Endothelial cell of umbilical vein (primary cell): ENCODE results near the gene IMPG1. TPM values are rescaled to one million over a fixed set of nuclear protein-coding genes. Genes with fewer than 3 reads are reported as not detected.
A peak's percentile ranks its signal among the peaks of the same experiment; 100 is the strongest.

Experiments used
- BruUV-seq: library from RNA; stranded (reverse); fragments of 400-500 nt; replicated peaks from 2 replicates; lab custom pipeline; 2021; lab: Mats Ljungman, UMichigan
- CTCF ChIA-PET: fragments of 300-600, 350-600 bp; sonication (Branson Sonifier 250); formaldehyde crosslinking; loops from one replicate; lab custom pipeline; 2021; ENCODE audit warnings: antibody characterized with exemption, inconsistent platforms; lab: Charles Lee
- POLR2A ChIA-PET: fragments of 300-600, 350-600 bp; sonication (Branson Sonifier 250); formaldehyde crosslinking; loops from one replicate; lab custom pipeline; 2021; ENCODE audit warnings: antibody characterized with exemption, inconsistent platforms; lab: Charles Lee
- DNase-seq: peaks from one replicate; pipeline ENCODE4 v3.0.0-alpha.2; 2011; ENCODE audit warnings: low read depth, low spot score
- FAIRE-seq: peaks from 2 replicates; lab custom pipeline; 2011; peaks lifted over from hg19 to GRCh38; lab: Jason Lieb, UNC
- H2AFZ ChIP-seq: 2 replicates; pipeline ENCODE4 v1.6.0; 2012; ENCODE audit warnings: low read depth, low read length, control low read depth, inconsistent platforms
- H3K27ac ChIP-seq: 2 replicates; pipeline ENCODE4 v1.5.1; 2011; ENCODE audit warnings: low read depth, mild to moderate bottlenecking, control low read depth, low read length, moderate library complexity; ENCODE audit not compliant: insufficient read depth
- H3K27me3 ChIP-seq, 2 experiments: 2 replicates each; pipeline versions ENCODE4 v1.6.0 to v1.6.1; 2011; ENCODE audit warnings: low read length in 2 of 2, mixed read lengths in 1 of 2; ENCODE audit not compliant: control insufficient read depth in 2 of 2, insufficient read depth in 2 of 2
- H3K36me3 ChIP-seq, 2 experiments: 2 replicates in 1 of 2; 3 replicates in 1 of 2; pipeline ENCODE4 v1.5.1; 2011; ENCODE audit warnings: low read length in 2 of 2, mild to moderate bottlenecking in 1 of 2, moderate library complexity in 1 of 2; ENCODE audit not compliant: control insufficient read depth in 2 of 2, insufficient read depth in 2 of 2; ENCODE audit errors: extremely low read depth in 1 of 2
- H3K4me1 ChIP-seq: 3 replicates; pipeline ENCODE4 v1.5.1; 2011; ENCODE audit warnings: mild to moderate bottlenecking, low read length; ENCODE audit not compliant: control insufficient read depth, insufficient read depth; ENCODE audit errors: extremely low read depth
- H3K4me2 ChIP-seq: 2 replicates; pipeline ENCODE4 v1.6.1; 2011; ENCODE audit warnings: low read length, control low read depth, mixed read lengths; ENCODE audit not compliant: insufficient read depth
- H3K4me3 ChIP-seq, 3 experiments: fragments of 200-600 bp in 1 of 3; sonication (generic), shearing (Covaris generic) in 1 of 3; replicated peaks in 1 of 3; 2 replicates each; pipeline ENCODE4 v1.5.1; 2011 to 2016; ENCODE audit warnings: control low read depth in 3 of 3, low read length in 3 of 3, mild to moderate bottlenecking in 2 of 3, inconsistent platforms in 1 of 3, low read depth in 1 of 3, moderate library complexity in 1 of 3; ENCODE audit not compliant: insufficient read depth in 1 of 3
- H3K79me2 ChIP-seq: 2 replicates; pipeline ENCODE4 v1.6.0; 2012; ENCODE audit warnings: low read length, inconsistent platforms; ENCODE audit not compliant: control insufficient read depth, insufficient read depth
- H3K9ac ChIP-seq: replicated peaks from 2 replicates; pipeline ENCODE3; 2011; ENCODE audit warnings: low read length, control low read depth; ENCODE audit not compliant: insufficient read depth; ENCODE audit errors: extremely low read depth
- H3K9me1 ChIP-seq: replicated peaks from 3 replicates; pipeline ENCODE4 v1.6.0; 2011; ENCODE audit warnings: mild to moderate bottlenecking, low read length; ENCODE audit not compliant: control insufficient read depth, insufficient read depth; ENCODE audit errors: extremely low read depth
- H3K9me3 ChIP-seq: replicated peaks from 2 replicates; pipeline ENCODE4 v1.5.1; 2012; ENCODE audit warnings: low read length, inconsistent platforms; ENCODE audit not compliant: control insufficient read depth, insufficient read depth
- H4K20me1 ChIP-seq: replicated peaks from 2 replicates; pipeline ENCODE3; 2011; ENCODE audit warnings: mild to moderate bottlenecking, low read length; ENCODE audit not compliant: control insufficient read depth, insufficient read depth; ENCODE audit errors: extremely low read depth
- CTCF ChIP-seq, 2 donors: IDR thresholded peaks; 1 replicate in 1 of 2; 2 replicates in 1 of 2; pipeline ENCODE4 v1.5.1; 2011; ENCODE audit warnings: low read length in 2 of 2, mild to moderate bottlenecking in 2 of 2, moderate library complexity in 2 of 2, control low read depth in 1 of 2, inconsistent platforms in 1 of 2, low read depth in 1 of 2; ENCODE audit not compliant: insufficient read depth in 1 of 2; ENCODE audit errors: extremely low read depth in 1 of 2
- EZH2 ChIP-seq: IDR thresholded peaks from 2 replicates; pipeline ENCODE4 v1.6.1; 2012; ENCODE audit warnings: borderline replicate concordance, low read depth, mild to moderate bottlenecking, moderate library complexity, low read length, inconsistent platforms; ENCODE audit not compliant: severe bottlenecking
- FOS ChIP-seq: IDR thresholded peaks from 2 replicates; pipeline ENCODE4 v1.6.1; 2011; ENCODE audit warnings: mild to moderate bottlenecking, low read length, moderate library complexity, borderline replicate concordance; ENCODE audit not compliant: insufficient read depth
- GATA2 ChIP-seq: IDR thresholded peaks from 2 replicates; pipeline ENCODE4 v1.7.0; 2011; ENCODE audit warnings: low read depth, mild to moderate bottlenecking, moderate library complexity, mixed read lengths, low read length; ENCODE audit not compliant: insufficient read length, insufficient read depth
- JUN ChIP-seq: IDR thresholded peaks from 2 replicates; pipeline ENCODE4 v1.6.1; 2011; ENCODE audit warnings: borderline replicate concordance, low read depth; ENCODE audit not compliant: insufficient read length, insufficient read depth
- MAX ChIP-seq: IDR thresholded peaks from 2 replicates; pipeline ENCODE4 v1.6.1; 2011; ENCODE audit not compliant: insufficient read depth, insufficient read length
- MYC ChIP-seq: IDR thresholded peaks from one replicate; pipeline ENCODE4 v1.6.1; 2011; ENCODE audit warnings: mild to moderate bottlenecking, low read depth, low read length
- POLR2A ChIP-seq: IDR thresholded peaks from 2 replicates; pipeline ENCODE4 v1.6.1; 2012; ENCODE audit warnings: low read depth, mild to moderate bottlenecking, control low read depth, low read length
- POLR2AphosphoS5 ChIP-seq: IDR thresholded peaks from 2 replicates; pipeline ENCODE4 v1.6.1; 2012; ENCODE audit warnings: low read depth, mild to moderate bottlenecking, control low read depth, low read length, moderate library complexity; ENCODE audit not compliant: insufficient read depth
- dilution Hi-C: fragments of 300-500 bp; cut with MboI; formaldehyde crosslinking; loops from one replicate; pipeline ENCODE4 v1.15.0; 2019; ENCODE audit warnings: low sequenced_read_pairs; ENCODE audit not compliant: extremely low pct_ligation_motif_present
- intact Hi-C: fragments of 100-400 bp; cut with micrococcal nuclease; formaldehyde crosslinking; loops from one replicate; pipeline ENCODE4 v1.10.0; 2022
- polyA plus RNA-seq, 4 experiments: library from polyadenylated mRNA; depleted of rRNA in 3 of 4; stranded (reverse) in 3 of 4; unstranded in 1 of 4; fragments of >200 nt; gene quantifications; 2 replicates each; pipeline versions ENCODE4 v1.2.1 to v1.2.3, GENCODE V29; 2011 to 2012; ENCODE audit warnings: missing spikeins in 1 of 4
- total RNA-seq: library from RNA; stranded (reverse); gene quantifications from 2 replicates; pipeline ENCODE4 v1.2.3, GENCODE V29; 2021

The IMPG1 gene
- total and polyA plus RNA-seq, 2 donors (not counting 3 experiments of a cell fraction or from before 2014, with no cell fraction given), result not detected

- intact Hi-C loops (no loop called here), dilution Hi-C loops (no loop called here)
- ChIA-PET CTCF (interaction anchor here (8.3 kb wide), 1 partner anchor 11 kb away, joined by 87 read pairs; no protein-coding TSS in a partner anchor), POLR2A (no interaction called here)
- no peaks in the 10 kb centered on the region for H3K79me2 ChIP-seq
- H4K20me1 ChIP-seq, result no peaks in the 10 kb centered on the region
- no peaks in the 10 kb centered on the region for H3K4me1 ChIP-seq
- FAIRE-seq (no peak), DNase-seq (no peak)
- BruUV-seq, result no TSS peak
- H3K27ac ChIP-seq, result no peak overlapping the region
- H3K36me3 ChIP-seq, result peaks cover 0 to 5% of the 10 kb centered on the region in 2 experiments
- no peak overlapping the region for H3K4me3 ChIP-seq
- no peaks in the 10 kb centered on the region for H3K27me3 ChIP-seq
- H3K9me3 ChIP-seq, result no peaks in the 10 kb centered on the region
- H3K9ac ChIP-seq, result no peak overlapping the region
- H3K9me1 ChIP-seq, result no peaks in the 10 kb centered on the region
- no peak overlapping the region for H2AFZ ChIP-seq
- H3K4me2 ChIP-seq, result no peak overlapping the region
- peak; percentile 33 for TF ChIP-seq FOS
- TF ChIP-seq MAX, result no peak
- peak; percentile 21 for TF ChIP-seq JUN
- TF ChIP-seq CTCF (IDR thresholded peaks at IDR 0.05; ENCODE audit: extremely low read depth in 1 of 2, insufficient read depth in 1 of 2, low read depth in 1 of 2, low read length in 2 of 2), result no peak
Observed at GRCh38 chr6:75882734-75883133, 189.7 kb downstream of the IMPG1 start.

GRCh38 chr6:75880305-75880704 lies 192.2 kb downstream of the IMPG1 start:
- CTCF ChIA-PET, result interaction anchor here (2.0 to 8.3 kb wide), 2 partner anchors 13 to 32 kb away, joined by 5 to 87 read pairs; no protein-coding TSS in a partner anchor

More at GRCh38 chr6:75880305-75880704, 192.2 kb downstream of the IMPG1 start:
- DNase-seq (no peak), FAIRE-seq (no peak)
- intact Hi-C loops, result no loop called here
- H4K20me1 ChIP-seq, result no peaks in the 10 kb centered on the region
- TF ChIP-seq MAX (no peak), GATA2 (no peak), FOS (no peak), POLR2A (no peak), POLR2AphosphoS5 (no peak), CTCF (IDR thresholded peaks at IDR 0.05; ENCODE audit: extremely low read depth in 1 of 2, insufficient read depth in 1 of 2, low read depth in 1 of 2, low read length in 2 of 2) (no peak), MYC (no peak), EZH2 (no peak), JUN (no peak)
- H3K36me3 ChIP-seq, result peaks cover 5% of the 10 kb centered on the region in 2 experiments
- no TSS peak for BruUV-seq
- no peak overlapping the region for H3K4me3 ChIP-seq
- H3K9me3 ChIP-seq, result no peaks in the 10 kb centered on the region
- no peaks in the 10 kb centered on the region for H3K9me1 ChIP-seq
- dilution Hi-C loops, result no loop called here
- no peak overlapping the region for H3K27ac ChIP-seq
- no peak overlapping the region for H3K9ac ChIP-seq
- no peak overlapping the region for H3K4me2 ChIP-seq
- no peak overlapping the region for H2AFZ ChIP-seq
- H3K79me2 ChIP-seq, result no peaks in the 10 kb centered on the region
- H3K27me3 ChIP-seq, result no peaks in the 10 kb centered on the region
- POLR2A ChIA-PET, result no interaction called here
- H3K4me1 ChIP-seq, result no peaks in the 10 kb centered on the region
